ENCODE data around the gene ZCCHC18.

ZCCHC18 gene

DNA sequence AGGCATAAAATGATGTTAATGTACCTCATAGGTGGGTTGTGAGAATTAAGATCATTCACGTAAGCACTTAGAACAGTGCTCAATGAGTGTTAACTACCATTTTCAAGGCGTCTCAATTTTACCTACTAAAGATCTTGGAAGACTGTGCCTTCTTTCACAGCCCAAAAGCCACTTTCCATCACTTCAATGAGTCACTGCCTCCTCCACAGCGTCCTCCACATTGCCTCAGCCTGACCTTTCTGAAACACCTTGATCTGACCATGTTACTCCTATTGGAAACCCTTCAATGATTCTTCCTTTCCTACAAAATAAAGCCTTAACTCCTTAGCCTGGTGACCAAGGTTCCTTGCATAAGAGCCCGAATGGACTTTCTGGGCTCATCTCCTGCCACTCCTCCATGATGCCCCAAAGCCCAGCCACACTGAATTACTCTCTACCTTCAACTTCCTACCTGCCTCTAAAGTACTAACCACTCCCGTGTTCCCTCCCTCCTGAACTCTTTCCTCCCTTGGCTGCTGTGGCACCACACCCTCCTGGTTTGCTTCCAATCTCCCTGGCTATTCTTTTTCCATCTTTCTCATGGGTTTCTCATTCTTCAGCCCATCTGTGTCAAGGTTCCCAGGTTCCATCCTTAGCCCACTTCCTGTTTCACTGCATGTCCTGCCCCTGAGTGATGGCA lies 22.4 kb downstream of the ZCCHC18 start:
- no peak for DNase-seq

DNA sequence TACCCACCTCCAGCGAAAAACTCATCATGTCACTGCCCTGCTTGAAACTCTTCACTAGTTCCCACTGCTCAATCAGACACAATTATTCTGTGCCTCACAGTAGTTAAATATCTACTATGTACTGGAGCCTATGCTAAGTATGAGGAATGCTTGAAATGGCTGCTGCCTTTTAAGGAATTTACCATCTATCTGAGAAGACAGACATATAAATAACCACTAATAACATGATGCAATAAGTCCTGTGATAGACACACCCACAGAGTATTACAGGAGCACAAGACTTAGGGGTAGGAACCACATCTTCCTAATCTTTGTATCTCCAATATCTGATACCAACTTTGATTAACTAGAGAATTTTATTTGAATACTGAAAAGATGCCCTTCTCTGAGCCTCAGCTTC lies 23.4 kb downstream of the ZCCHC18 start:
- DNase-seq = no peak

DNA sequence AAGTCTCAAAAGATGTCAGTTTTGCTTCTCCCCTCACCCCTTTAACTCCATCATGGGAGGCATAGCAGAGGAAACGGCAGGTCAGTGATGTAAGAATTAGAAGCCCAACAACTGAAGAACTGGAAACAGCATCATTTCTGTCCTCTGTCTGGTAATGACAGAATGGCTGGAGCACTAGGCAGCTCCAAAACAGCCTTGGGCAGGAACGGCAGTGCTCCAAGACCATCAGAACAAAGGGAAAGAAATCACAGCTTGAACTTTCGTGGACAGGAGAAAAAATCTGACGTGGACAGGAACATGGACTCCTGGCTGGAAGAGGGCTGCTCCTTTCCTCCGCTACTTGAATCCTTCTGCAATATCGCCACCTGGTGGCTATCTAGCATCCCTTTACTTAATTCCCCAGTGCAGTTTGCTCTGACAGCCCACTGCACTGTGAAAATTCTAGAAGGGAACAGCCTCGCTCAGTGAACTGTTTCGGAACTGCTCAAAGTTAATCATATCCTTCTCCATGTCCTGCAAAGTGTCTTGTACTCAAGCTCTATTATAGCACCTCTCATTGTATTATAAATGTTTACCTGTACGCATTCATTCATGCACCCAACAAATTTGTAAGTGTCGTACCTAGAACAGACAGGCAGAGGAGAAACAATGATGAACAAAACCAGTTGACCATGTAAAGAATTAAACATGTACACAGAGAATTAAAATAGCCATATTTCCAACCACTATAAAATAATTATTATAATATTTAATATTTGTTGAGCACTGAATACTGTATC lies 24.1 kb downstream of the ZCCHC18 start:
- peak; percentile 40 for DNase-seq

DNA sequence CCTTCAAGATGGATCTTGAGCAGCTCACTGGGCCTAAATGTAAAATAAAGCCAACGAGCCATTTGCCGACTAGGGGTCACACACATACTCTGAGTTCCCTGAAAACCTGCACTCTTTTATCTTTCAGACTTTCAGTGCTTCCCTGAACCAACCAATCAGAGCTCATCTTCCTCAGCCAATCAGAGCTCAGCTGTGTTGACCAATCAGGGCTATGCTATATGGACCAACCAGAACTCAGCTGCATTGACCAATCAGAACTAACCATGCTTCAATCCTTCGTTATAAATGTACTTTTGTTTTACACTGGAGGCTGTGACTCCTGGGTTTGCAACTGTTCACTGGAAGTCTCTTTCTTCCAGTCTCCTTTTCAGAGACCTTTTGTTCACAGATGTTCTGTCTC lies 25.2 kb downstream of the ZCCHC18 start:
- DNase-seq = no peak

DNA sequence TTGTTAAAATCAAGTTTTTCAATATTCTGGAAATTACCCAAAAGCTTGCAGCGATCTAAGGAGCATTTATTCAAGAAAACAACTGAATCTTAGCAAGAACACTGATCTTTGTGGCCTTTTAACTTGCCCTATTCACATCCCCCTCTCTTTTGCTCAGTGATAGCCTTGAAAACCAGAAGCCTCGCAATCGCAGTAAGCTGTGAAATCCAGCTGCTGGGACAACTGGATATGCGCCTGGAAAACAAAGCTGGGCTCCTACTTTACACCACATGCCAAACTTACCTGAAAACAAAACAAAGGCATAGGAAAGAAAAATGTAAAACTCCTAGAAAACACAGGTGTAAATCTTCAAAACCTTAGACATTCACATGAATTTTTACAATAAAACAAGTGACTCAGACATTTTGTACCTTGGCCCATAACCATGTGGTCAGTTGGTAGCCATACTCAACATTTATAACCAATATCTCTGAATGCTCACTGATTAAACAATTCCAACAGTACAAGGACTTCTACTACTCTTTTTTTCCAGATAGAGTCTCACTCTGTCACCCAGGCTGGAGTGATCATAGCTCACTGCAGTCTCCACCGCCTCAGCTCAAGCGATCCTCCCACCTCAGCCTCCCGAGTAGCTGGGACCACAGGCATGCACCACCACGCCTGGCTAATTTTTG lies 28.9 kb downstream of the ZCCHC18 start:
- DNase-seq = no peak

DNA sequence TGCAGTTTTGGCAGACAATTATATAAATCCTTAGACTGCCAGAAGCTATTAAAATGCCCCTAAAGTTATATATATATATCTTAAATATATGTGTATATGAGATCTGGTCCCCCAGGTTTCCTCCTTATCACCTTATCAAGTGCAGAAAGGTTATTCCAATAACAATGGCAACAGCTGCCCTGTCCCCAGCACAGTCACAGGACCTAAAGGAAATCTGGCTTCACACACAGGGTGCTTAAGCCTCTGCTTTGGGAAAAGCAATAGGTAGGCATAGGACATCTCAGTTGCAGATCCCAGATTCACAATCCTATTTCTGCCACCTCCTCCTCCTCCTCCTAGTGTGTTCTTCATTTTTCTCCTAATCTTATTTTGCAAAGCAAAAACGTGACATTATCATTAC lies 38.7 kb downstream of the ZCCHC18 start:
- no peak for DNase-seq

DNA sequence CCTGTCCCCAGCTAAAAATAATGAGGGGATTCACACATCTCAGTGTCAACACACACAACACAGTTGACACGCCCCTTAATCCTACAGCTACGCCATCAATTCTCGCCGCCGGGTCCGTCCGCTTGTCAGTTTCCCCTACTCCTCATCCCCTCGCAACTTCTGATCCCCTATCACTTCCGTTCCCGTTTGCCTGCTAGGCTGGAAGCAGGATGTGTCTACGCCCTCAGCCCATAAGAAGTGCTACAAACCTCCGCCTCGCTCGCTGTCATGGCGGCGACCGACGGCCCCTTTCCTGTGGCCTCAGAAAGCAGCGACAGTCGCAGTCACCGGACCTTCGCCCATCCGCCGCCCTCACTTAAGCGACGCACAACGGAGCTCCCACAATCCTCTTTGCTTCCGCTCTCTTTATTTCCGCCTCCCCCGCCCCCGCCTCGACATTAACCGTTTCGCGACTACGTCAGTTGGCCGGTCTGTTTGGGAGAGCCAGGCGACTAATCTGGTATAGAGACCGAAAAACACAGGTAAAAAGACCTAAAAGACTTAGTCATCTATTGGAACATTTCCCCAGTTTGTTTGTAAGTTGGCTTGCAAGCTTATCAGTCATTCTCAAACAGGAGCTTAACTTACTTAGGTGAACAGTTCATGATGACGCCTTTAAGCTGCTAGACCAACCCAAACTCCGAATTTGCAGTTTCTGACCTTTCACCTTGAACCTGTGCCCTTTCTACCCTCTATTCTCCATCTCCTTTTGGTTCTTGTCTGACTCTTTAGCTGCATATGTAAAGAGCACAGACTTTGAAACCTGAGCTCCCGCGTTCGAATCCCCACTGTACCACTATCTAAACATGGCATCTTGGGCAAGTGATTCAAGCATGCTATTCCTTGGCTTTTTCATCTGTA lies 44.6 kb downstream of the ZCCHC18 start, which contains the start of gene SLC25A53:
TSS of gene SLC25A53 (minus strand) at position 380 of the 900 bp plus-strand sequence. CDS start 51,752 bp downstream, outside the sequence.
- peak; percentile 75 for DNase-seq

All from activated T-cell treated with anti-CD3 and anti-CD28 coated beads, Interleukin-2, amount 50 U/mL, for 1 hour (primary cell).